ENCODE data around the gene INPP5B.
"Not testable (repeated sequence)": the region's sequence is repeated elsewhere in the genome, so short reads cannot be mapped to it uniquely, and the experiment has no call there.

Gene INPP5B

DNA sequence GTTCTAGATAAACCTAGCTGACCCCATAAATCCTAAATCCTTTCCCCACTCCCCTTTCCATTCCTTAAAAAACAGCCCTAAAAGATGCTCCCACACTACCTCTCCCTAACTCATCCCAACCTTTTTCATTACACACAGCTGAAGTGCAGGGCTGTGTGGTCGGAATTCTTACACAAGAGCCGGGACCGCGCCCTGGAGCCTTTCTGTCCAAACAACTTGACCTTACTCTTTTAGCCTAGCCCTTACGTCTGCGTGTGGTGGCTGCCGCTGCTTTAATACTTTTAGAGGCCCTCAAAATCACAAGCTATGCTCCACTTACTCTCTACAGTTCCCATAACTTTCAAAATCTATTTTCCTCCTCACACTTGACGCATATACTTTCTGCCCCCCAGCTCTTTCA, 36.0 kb downstream of the INPP5B start:
- not testable (repeated sequence) for DNase-seq

DNA sequence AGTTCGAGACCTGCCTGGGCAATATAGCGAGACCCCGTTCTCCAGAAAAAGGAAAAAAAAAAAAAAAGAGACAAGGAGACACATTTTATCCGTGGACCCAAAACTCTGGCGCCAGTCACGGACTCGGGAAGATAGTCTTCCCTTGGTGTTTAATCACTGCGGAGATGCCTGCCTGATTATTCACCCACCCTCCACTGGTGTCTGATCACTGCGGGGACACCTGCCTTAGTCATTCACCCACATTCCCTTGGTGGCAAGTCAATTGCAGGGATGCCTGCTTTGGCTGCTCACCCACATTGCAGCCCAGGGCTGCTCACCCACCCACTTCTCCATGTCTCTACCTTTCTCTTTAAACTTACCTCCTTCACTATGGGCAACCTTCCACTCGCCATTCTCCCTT, 38.3 kb downstream of the INPP5B start:
- DNase-seq: not testable (repeated sequence)

DNA sequence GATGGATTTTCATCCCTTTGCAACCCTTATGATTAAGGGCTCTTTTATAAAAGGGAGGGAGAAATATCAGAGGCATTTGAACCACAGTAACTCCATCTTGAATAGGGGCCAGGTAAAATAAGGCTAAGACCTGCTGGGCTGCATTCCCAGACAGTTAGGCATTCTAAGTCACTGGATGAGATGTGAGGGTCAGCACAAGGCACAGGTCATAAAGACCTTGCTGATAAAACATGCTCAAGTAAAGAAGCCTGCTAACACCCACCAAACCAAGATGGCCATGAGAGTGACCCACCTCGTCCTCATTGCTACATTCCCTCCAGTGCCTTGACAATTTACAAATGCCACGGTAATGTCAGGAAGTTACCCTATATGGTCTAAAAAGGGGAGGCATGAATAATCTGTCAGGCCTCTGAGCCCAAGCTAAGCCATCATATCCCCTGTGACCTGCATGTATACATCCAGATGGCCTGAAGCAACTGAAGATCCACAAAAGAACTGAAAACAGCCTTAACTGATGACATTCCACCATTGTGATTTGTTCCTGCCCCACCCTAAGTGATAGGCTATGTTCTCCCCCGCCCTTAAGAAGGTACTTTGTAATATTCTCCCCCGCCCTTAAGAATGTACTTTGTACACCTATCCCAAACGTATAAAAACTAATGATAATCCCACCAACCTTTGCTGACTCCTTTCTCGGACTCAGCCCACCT, 39.3 kb downstream of the INPP5B start:
- DNase-seq: not testable (repeated sequence)

DNA sequence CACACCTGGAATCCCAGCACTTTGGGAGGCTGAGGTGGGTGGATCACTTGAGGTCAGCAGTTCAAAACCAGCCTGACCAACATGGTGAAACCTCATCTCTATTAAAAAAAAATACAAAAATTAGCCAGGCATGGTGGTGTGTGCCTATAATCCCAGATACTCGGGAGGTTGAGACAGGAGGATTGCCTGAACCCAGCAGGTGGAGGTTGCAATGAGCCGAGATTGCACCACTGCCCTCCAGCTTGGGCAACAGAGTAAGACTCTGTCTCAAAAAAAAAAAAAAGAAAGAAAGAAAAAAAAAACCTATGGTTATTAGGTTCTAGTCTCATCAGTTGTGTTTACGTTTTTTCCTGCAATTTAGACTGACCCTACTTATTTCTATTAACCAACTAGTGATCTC, 40.3 kb downstream of the INPP5B start:
- not testable (repeated sequence) for DNase-seq

DNA sequence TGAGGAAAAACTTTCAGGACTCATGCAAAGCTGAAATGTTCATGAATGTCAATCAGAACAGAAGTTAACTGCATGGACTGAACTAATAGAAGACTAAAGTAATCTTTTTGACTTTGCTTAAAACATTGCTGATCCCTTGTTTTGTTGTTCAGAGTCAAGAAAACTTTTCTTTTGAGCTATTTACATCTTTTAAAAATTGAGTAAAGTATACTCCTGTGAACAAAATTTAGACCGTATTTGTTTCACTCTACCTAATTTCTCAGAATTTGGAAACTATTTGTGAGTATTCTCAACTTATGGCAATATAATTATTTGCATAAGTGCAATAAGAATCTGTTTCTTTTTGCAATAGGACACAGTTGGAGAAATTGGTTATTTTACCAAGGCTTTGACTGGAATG, 41.1 kb downstream of the INPP5B start:
- DNase-seq: no peak

DNA sequence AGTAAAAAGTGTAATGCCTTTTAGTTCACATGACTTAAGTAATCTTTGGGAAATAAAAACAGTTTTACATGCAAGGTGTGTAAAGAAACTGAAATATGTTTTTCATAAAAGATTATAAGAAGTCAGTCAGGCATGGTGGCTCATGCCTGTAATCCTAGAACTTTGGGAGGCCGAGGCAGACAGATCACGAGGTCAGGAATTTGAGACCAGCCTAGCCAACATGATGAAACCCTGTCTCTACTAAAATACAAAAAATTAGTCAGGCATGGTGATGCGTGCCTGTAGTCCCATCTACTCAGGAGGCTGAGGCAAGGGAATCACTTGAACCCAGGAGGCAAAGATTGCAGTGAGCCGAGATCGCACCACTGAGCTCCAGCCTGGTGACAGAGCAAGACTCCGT, 42.9 kb downstream of the INPP5B start:
- DNase-seq: not testable (repeated sequence)

DNA sequence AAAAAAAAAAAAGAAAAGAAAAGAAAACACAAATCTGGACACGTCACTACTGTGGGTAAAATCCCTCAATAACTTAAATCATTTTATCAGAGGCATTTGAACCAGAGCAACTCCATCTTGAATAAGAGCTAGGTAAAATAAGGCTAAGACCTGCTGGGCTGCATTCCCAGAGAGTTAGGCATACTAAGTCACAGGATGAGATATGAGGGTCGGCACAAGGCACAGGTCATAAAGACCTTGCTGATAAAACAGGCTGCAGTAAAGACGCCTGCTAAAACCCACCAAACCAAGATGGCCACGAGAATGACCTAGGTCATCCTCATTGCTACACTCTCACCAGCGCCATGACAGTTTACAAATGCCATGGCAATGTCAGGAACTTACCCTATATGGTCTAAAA, 43.9 kb downstream of the INPP5B start:
- DNase-seq: no peak

DNA sequence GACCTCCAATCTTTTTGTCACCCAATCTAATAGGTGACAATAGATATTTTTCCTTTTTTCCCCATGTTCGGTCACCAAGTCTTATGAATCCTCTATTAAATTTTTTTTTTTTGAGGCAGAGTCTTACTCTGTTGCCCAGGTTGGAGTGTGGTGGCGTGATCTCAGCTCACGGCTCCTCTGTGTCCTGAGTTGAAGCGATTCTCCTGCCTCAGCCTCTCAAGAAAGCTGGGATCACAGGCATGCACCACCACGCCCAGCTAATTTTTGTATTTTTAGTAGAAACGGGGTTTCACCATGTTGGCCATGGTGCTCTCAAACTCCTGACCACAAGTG, 45.0 kb downstream of the INPP5B start:
- DNase-seq: no peak

DNA sequence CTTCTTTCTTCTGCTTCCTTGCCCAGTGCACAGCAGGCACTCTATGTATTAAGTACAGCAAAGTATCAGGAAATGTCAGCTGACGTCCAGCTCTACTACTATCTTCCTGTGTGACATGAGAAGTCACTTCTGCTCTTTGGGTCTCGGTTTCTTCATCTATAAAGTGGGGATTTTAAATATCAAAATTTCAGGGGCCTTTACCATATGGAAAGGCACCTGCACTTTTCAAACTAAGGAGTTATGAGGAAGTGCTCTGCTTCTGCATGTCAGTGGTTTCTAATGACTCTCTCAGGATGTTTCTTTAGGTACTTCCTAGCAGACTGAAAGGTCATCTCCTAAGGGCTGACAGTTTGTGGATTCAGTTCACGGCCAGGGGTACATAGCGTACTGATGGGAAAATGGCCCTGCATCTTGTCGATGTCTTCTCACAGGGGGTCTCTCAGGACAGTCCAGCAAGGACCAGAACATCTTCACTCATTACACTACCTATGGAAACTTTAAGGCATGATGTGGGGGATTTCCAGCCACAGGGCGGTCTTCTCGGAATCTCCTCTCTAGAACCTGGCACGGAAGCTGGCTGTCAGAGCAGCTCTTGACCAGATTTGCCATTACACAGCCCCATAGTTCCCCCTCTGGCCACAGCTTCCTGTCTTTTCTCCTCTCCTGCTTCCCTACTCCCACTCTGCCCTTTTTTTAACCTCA, 45.5 kb downstream of the INPP5B start:
- peak; percentile 33 to 35 for DNase-seq

DNA sequence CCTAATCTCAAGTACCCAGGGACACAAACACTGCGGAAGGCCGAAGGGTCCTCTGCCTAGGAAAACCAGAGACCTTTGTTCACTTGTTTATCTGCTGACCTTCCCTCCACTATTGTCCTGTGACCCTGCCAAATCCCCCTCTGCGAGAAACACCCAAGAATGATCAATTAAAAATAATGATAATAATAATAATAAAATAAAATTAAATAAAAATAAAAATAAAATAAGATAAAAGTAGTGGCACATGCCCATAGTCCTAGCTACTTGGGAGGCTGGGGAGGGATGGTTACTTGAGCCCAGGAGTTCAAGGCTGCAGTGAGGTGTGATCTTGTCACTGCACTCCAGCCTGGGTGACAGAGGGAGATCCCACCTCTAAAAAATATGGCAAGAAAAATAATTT, 49.3 kb downstream of the INPP5B start:
- DNase-seq: not testable (repeated sequence)

DNA sequence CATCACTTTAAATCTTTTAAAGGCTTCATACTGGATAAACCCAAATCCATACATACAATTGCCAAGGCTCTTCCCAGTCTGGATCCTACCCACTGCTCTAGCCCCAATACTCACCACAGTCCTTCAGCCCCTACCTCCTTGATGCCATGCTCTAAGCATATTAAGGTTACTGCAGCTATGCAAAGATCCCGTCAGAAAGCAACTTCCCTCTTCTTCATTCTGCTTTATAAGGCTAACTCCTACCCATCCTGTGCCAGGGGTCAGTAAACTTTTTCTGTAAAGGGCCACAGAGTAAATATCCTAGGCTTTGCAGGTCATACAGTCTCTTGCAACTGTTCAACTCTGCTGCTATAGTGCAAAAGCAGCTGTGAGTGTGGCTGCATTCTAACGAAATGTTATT, 53.2 kb downstream of the INPP5B start:
- peak in 1 of 2 experiments; percentile 3 for DNase-seq

DNA sequence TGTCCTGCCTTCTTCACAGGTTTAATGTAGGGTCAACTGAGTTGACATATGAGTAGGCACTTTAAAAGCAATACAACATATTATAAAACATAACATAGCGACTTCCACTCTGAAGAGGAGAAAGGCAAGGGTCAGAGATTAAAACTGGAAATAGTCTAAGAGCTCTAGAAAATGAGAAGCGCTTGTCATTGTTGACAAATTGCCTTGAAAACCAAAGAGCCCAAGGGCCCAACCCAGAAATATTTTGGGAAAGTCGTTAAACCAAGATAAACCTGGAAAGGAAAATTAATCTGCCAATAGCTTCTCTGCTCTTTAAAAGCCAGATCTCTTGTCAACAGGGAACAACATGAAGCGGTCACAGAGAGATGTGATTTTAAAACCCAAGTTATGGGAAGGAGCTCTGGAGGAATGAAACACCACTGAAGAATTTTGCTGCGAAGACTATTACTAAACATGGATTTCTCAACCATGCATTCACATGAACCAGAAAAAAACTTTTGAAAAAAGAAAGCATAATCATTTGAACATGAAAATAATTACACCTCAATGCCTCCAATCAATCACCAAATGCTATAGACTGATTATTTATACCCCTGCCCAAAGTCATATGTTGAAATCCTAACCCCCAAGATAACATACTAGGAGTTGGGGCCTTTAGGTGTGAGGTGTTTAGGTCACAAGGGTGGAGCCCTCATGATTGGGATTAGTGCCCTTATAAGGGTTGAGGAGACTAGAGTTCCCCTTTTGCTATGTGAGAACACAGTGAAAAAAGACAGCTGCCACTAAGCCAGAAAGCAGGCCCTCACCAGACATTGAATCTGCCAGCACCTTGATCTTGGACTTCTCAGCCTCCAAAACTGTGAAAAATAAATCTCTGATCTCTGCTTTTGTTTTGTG, 54.5 kb downstream of the INPP5B start:
- DNase-seq: peak; percentile 7 to 11

DNA sequence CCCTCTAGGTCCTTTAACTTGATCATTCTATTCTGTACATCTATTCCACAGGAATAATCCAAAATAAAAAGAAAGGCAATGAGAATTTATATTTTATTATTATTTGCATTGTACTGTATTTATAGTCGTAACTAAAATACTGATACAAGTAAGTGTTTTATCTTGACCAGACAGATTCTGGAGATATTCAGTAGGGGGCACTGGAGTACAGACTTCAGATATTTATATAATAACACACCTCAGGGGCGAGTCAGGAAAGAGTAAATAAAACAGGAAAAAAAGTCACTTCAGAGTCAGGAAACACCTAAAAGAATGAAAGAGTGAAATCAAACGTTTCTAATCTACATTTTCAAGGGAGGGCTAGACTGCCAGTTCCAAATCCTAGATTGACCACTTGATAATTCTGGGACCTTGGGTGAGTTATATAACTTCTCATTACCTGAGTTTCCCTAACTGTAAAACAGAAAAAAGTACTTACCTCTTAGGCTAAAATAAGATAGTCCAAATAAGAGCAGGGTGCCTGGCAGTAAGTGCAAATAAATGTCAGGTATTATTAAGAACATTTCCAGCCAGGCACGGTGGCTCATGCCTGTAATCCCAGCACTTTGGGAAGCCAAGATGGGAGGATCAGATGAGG, 56.4 kb downstream of the INPP5B start:
- DNase-seq: peak; percentile 56 to 61

DNA sequence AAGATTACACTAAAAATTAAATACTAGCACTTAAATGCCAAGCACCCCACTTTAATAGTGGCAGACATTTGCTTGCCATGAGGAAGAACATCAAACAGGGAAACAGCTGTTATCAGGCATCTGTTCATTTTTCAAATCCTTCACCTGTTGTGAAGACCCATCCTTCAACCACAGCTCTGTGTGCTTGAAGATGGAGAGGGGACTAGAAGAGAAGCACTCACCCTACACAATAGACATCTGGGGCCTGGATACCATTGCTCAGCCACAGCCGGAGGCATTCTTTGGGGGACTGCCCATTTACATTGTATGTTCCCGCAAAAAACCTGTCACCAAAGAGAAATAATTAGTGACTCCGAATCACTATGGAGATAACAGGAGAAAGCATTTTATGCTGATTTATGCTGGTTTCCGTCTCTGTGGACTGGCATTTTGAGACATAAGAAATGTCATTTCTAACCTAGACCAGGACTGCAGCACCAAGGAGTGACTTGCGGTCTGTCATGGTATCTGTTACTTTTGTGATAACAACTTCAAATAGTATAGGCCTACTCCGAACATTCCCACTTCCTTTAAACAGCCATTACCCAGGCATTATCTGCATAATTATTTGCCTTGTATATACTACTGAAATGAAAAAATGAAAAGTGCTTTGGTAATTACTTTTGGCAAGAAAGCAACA, 58.7 kb downstream of the INPP5B start:
- no peak for DNase-seq

DNA sequence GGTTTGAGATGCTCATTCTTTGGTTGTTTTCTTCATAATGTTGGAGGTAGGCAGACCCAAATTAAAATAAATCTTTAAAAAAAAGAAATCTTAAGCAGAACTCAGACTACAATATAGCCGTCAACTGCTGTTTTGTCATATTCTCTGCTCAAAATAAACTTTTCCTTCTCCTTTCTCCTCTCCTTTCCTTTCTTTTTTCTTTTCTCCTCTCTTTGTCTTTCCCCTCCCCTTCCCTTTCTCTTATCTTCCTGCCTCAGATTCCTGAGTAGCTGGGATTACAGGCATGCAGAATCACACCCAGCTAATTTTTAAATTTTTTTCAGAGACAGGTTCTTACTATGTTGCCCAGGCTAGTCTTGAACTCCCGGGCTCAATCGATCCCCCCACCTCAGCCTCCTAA, 62.7 kb downstream of the INPP5B start:
- no peak for DNase-seq

DNA sequence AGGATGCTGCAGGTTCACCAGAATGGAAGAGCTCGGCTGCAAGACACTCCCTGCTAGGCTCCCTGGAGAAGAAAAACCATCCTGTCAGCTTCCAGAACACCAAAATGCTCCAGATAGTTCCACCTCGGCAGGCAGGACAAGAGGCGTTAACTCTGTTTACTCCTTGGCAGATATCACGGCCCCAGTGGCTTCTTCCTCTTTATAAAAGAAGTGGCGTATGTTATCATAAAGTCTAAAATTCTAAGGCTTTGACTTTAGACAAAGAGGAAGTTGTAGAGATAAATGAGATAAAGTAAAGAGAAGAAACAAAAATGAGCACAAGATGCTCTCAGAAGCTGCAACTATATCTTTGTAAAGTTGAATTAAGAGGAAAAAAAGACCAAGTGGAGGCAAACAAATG, 63.2 kb downstream of the INPP5B start:
- peak; percentile 37 to 49 for DNase-seq

DNA sequence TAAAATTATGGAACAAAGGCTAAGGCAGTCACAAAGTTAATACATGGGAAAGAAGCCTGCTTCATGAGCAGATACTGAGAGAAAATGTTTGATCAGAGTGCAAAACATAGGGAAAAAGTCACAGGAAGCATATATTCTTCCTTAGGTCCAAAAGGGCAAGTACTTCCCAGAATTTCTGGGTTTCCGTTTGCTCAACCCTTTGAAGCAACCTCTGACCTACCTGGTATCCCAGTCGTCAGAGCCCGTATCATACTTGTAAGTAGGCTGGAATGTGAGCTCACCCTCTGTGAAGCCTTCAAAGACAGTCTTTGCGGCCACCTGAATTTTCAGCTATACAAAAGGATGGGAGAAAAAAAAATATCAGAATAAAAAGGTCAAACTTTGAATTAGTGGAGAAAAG, 67.0 kb downstream of the INPP5B start:
- no peak for DNase-seq

DNA sequence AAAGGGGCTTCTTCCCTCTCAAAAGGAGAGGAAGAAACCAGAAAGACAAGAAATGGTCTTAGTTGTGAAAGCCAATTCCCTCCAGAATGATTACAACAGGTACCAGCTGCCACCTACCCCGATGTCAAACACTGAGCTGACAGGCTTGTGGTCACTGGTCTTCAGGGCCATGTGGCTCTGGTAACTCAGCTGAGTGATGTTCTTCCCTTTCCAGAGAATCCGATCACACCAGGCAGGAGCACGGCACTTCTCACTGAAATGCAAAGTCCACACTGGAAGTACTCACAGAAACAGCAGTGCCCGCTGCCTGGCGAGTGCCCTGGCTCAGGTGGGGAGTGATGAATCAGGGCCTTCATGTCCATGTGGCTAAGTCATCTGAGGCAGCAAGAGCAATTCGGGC, 68.8 kb downstream of the INPP5B start:
- no peak for DNase-seq

DNA sequence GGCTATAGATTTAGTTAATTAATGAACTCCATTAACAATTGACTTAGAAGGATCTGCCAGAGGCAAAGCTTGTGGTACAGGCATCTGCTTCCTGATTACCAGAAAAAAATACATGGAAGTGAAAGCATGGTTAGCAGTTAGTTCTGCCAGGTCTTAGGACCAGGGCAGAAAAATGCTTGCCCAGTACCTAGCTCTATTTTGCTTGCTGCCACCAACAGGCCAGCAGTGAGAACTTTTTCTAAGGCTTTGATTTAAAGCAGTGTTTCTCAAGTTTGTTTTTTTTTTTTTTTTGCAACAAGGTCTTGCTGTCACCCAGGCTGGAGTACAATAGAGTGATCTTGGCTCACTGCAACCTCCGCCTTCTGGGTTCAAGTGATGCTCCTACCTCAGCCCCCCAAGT, 71.0 kb downstream of the INPP5B start:
- peak in 1 of 2 experiments; percentile 30 for DNase-seq

DNA sequence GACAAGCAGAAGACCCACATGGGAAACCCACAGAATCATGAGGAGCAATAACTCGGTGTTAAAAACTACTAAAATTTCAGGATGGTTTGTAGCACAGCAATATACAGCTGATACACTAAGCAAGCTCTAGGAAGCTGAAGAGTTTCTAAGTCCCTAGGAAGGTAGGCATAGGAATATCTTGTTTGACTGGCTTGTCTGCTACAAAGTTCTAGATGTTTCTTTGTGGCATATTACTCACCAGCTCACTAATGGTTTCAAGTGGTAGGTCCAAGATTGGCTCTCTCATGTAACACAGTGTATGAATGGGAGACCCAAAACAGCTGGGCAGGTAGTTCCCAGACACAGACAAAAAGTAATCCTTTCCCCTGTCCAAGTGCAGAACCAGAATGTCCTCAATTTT, 74.2 kb downstream of the INPP5B start:
- no peak for DNase-seq

DNA sequence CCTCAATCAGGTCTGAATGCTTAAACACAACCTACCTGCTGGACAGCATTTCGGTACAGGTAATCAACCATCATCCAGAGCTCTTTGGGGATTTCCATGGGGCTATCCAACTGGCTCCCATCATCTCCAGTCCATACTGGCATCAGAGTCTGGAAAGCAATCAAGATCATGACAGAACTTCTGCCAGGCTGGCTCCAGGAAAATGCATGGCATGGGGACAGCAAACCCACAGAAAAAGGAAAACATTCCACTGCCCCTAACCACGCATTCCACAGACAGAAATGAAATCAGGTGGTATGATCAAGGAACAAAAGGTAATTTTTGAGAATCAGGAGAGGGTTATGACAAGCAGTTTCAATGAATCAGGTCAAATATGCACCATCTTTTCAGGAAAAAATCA, 78.4 kb downstream of the INPP5B start:
- DNase-seq: no peak

DNA sequence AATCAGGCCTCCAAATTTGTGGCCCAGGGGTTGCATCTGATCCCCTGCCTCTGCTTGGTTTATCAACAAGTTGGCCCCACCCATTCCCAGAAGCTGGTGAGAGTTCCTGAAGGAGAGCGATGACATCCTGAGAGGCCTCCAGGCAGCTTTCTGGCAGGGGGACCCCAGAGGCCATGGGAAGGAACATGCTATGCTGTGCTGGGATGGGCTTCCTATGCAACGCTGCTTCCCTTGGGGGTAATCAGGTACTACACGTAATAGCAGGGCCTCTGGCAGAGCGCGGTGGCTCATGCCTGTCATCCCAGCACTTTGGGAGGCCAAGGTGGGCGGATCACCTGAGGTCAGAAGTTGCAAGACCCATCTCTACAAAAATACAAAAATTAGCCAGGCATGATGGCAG, 79.1 kb downstream of the INPP5B start:
- peak in 1 of 2 experiments; percentile 6 for DNase-seq

DNA sequence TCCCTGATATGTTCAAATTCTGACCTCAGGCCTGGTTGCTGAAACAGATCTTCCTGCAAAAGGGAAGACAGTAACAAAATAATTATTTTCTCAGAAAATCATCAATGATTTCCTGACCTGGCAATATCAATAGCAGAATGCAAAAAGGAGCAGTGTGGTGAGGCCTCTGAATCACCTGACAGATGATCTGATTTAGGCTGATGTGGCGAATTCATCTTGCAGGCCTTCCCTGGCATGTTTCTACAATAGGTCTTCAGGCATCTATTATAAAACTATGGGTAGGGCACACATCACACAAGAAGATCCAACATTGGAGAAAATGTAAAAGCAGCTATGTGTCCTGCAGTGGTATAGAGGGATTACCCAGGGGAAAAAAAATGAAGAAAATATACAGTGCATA, 80.4 kb downstream of the INPP5B start:
- no peak for DNase-seq

Measured in Kasumi-1 (cell line).